Heart right ventricle (tissue), 16 donors: ENCODE data around the gene DPH1. TPM values are rescaled to one million over a fixed set of nuclear protein-coding genes. Genes with fewer than 3 reads are reported as not detected.
A peak's percentile ranks its signal among the peaks of the same experiment; 100 is the strongest.

Experiments
- ATAC-seq, 8 donors: fragments of 200-7000 bp; cut with Tn5 transposase; one replicate each; pipeline ENCODE4 v1.9.1; 2020; ENCODE audit warnings: mild to moderate bottlenecking in 8 of 8, moderate library complexity in 8 of 8, moderate number of reproducible peaks in 1 of 8
- DNase-seq, 2 donors: peaks; one replicate each; pipeline ENCODE4 v3.0.0-alpha.2; 2020
- H3K27ac ChIP-seq, 10 donors: fragments of 200-600 bp; sonication (generic) in 2 of 10; one replicate each; pipeline versions ENCODE4 v1.5.0 to v1.8.0; 2020 to 2022; ENCODE audit warnings: mild to moderate bottlenecking in 3 of 10
- H3K27me3 ChIP-seq, 7 donors: fragments of 200-600 bp; one replicate each; pipeline ENCODE4 v1.8.0; 2021 to 2022; ENCODE audit warnings: mild to moderate bottlenecking in 2 of 7
- H3K36me3 ChIP-seq, 9 donors: fragments of 200-600 bp; sonication (generic) in 1 of 9; one replicate each; pipeline versions ENCODE4 v1.5.0 to v1.8.0; 2020 to 2022; ENCODE audit warnings: mild to moderate bottlenecking in 2 of 9
- H3K4me1 ChIP-seq, 9 donors: fragments of 200-600 bp; sonication (generic) in 1 of 9; one replicate each; pipeline versions ENCODE4 v1.5.0 to v1.8.0; 2020 to 2022; ENCODE audit warnings: mild to moderate bottlenecking in 4 of 9
- H3K4me3 ChIP-seq, 10 donors: fragments of 200-600 bp; sonication (generic) in 2 of 10; one replicate each; pipeline versions ENCODE4 v1.5.0 to v1.8.0; 2020 to 2022; ENCODE audit warnings: mild to moderate bottlenecking in 7 of 10, moderate library complexity in 2 of 10
- H3K9me3 ChIP-seq, 11 donors: fragments of 200-600 bp in 10 of 11; sonication (generic) in 2 of 11; one replicate each; pipeline versions ENCODE4 v1.5.0 to v1.8.0; 2013 to 2022; ENCODE audit warnings: mild to moderate bottlenecking in 2 of 11, control low read depth in 1 of 11, moderate library complexity in 1 of 11
- CTCF ChIP-seq, 9 donors: fragments of 200-600 bp; sonication (generic) in 2 of 9; IDR thresholded peaks; one replicate each; pipeline versions ENCODE4 v1.5.0 to v1.8.0; 2021 to 2022; ENCODE audit warnings: antibody characterized with exemption in 9 of 9, mild to moderate bottlenecking in 5 of 9, moderate library complexity in 1 of 9
- WGBS, 2 donors: extraction: QIAGEN DNeasy Blood & Tissue Kit; methylation state at CpG; one replicate each; pipeline ENCODE4 v1.1.7; 2013; ENCODE audit warnings: inconsistent platforms in 1 of 2; 5-methylcytosine and 5-hydroxymethylcytosine counted together
- intact Hi-C, 10 donors: fragments of 100-400 bp; cut with DNase I; formaldehyde crosslinking; loops; one replicate each; pipeline versions ENCODE4 v1.11.1 to v1.14.2; 2022
- polyA plus RNA-seq, 2 donors: library from polyadenylated mRNA; stranded (reverse); fragments of 200-250 nt; gene quantifications; one replicate each; pipeline ENCODE4 v1.2.3, GENCODE V29; 2013
- total RNA-seq, 10 donors: library from RNA; stranded (reverse); fragmentation: NEBNext Ultra II Directional in 3 of 10; extraction: Animal tissue kit (Norgen Biotek cat#: 25700) in 3 of 10; gene quantifications; one replicate each; pipeline versions ENCODE4 v1.2.1 to v1.2.4, GENCODE V29; 2021 to 2023
- donor health status: Arrhythmogenic right ventricular cardiomyopathy.
- donor health status: ischemic (EF 13 %, LVEDD 7.1; RV severe dilation, severe dysfunction).
- donor health status: healthy with polysubstance abuse.
- donor health status: DM: no; HTN: yes; CAD: no.
- donor health status: DM: no; HTN: no; CAD: no.
- donor health status: ischemic (EF 25% LVEDD 6.9; RV normal size, moderate dysfunction).
- donor health status: ischemic (EF 25% LVEDD 5.7; RV mildly dilated, moderate dysfunction).
- donor health status: healthy.
- donor health status: DM: yes; HTN: yes; CAD: no.
- donor health status: Ischemic cardiomyopathy.
- donor health status: ischemic (EF 35%, LVEDD 5.7; RV mildly dilated, moderate dysfunction).
- donor health status: nonischemic (EF 11% LVEDD 7.7; RV severe dilation, severe dysfunction).
- donor health status: DM: yes; HTN: yes; CAD: no.
- donor health status: PGD.
- donor health status: ischemic (EF 29% LVEDD 5.4; RV normal size, mild dysfunction).
- donor health status: nonischemic (EF 23%, LVEDD 6.1; RV moderate dilation, normal function).

DPH1 gene
- total and polyA plus RNA-seq, 12 donors: 19.0 to 40.0 (median 25.9) TPM

GRCh38 chr17:2002767-2003329 lies 27.1 kb upstream of the DPH1 start:
- no peaks in the 10 kb centered on the region for H3K36me3 ChIP-seq
- ATAC-seq (no peak), DNase-seq (no peak)
- intact Hi-C loops: loop anchor here in 2 of 10 donors (2.0 to 10.0 kb wide), 2 partner anchors 64 to 68 kb away; no protein-coding TSS in a partner anchor
- H3K27ac ChIP-seq: no peak overlapping the region
- WGBS, 2 donors: 72 to 76% methylated on average over 16 of the region's 16 CpGs
- peaks cover 0 to 13% (median 0%) of the 10 kb centered on the region in 7 donors for H3K27me3 ChIP-seq
- no peaks in the 10 kb centered on the region for H3K9me3 ChIP-seq
- H3K4me3 ChIP-seq: no peak overlapping the region
- TF ChIP-seq CTCF (IDR thresholded peaks at IDR 0.05): no peak
- H3K4me1 ChIP-seq: peaks cover 10 to 35% (median 25%) of the 10 kb centered on the region in 9 donors

DNA sequence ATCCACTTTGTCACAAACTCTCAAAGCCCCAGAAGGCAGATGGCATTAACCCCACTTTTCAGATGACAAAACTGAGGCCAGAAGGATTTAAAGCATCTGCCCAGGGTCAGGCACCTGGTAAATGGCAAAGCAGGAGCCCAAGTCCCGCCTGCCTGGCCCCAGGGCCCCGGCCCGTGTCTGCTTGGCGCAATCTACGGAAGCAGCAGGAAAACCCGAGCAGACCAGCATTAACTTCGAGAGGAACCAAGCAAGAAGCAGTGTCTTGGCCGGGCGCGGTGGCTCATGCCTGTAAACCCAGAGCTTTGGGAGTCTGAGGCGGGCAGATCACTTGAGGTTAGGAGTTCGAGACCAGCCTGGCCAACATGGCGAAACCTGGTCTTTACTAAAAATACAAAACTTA lies 26.4 kb upstream of the DPH1 start:
- no peak for ATAC-seq
- H3K36me3 ChIP-seq: no peaks in the 10 kb centered on the region
- TF ChIP-seq CTCF (IDR thresholded peaks at IDR 0.05): no peak
- intact Hi-C loops: loop anchor here in 2 of 10 donors (2.0 to 10.0 kb wide), 2 partner anchors 65 to 69 kb away; no protein-coding TSS in a partner anchor
- WGBS, 2 donors: 93% methylated on average over 13 of the region's 13 CpGs
- H3K9me3 ChIP-seq: no peaks in the 10 kb centered on the region
- H3K27ac ChIP-seq: no peak overlapping the region
- H3K4me3 ChIP-seq: no peak overlapping the region
- peaks cover 0 to 7% (median 0%) of the 10 kb centered on the region in 7 donors for H3K27me3 ChIP-seq
- no peak for DNase-seq
- peaks cover 10 to 28% (median 19%) of the 10 kb centered on the region in 9 donors for H3K4me1 ChIP-seq

DNA sequence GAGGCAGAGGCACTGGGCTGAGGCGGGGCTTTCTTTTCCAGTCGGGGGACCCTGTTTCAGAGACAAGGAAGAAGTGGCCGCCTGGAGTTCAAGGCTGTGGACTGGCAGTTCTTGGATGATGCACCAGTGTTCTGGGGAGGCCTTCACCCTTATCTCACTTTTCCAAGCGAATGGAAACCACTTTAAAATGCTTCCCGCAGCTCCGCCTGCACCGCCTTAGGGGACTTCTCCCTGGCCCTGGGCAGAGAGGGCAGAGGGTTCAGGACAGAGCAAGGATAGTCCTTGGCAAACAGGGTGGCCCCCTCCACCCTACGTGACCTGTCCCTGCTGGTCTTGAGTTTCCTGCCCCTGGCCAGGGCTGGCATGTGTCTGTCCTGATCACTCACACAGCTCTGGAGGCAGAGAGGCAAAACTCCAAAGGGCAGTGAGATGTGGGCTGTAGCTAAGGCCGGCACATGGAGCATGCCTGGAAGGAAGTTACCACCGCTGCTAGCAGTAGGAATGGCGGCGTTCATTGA lies 25.5 kb upstream of the DPH1 start:
- DNase-seq (no peak), ATAC-seq (peak in 3 of 8 donors; percentile 4 to 27 (median 12))
- WGBS, 2 donors: 69 to 70% methylated on average over 12 of the region's 12 CpGs
- no peak for TF ChIP-seq CTCF (IDR thresholded peaks at IDR 0.05)
- Histone ChIP-seq H3K27ac (no peak overlapping the region), H3K9me3 (no peaks in the 10 kb centered on the region), H3K4me1 (peaks cover 9 to 18% (median 12%) of the 10 kb centered on the region in 9 donors), H3K27me3 (peaks cover 0 to 3% (median 0%) of the 10 kb centered on the region in 7 donors), H3K4me3 (no peak overlapping the region), H3K36me3 (no peaks in the 10 kb centered on the region)
- intact Hi-C loops: loop anchor here in 1 of 10 donors (10.0 kb wide), 1 partner anchor 70 kb away; no protein-coding TSS in a partner anchor

- Histone ChIP-seq H3K27ac (no peak overlapping the region), H3K36me3 (no peaks in the 10 kb centered on the region), H3K9me3 (no peaks in the 10 kb centered on the region), H3K4me3 (no peak overlapping the region), H3K4me1 (peaks cover 0 to 17% (median 7%) of the 10 kb centered on the region in 9 donors), H3K27me3 (no peaks in the 10 kb centered on the region)
- TF ChIP-seq CTCF (IDR thresholded peaks at IDR 0.05): no peak
- ATAC-seq (no peak), DNase-seq (no peak)
- intact Hi-C loops: loop anchor here in 1 of 10 donors (10.0 kb wide), 1 partner anchor 74 kb away; no protein-coding TSS in a partner anchor
- WGBS, 2 donors: 90 to 94% methylated on average over 15 of the region's 15 CpGs
These were observed 21.4 kb upstream of the DPH1 start for GRCh38 chr17:2008332-2009126.
